OCI-LY1 (cell line): Measurements from ENCODE around the gene MTMR2.

Experiments
- CTCF ChIP-seq: fragments of 200-600 bp; sonication (generic), shearing (Covaris generic); IDR thresholded peaks from 2 replicates; pipeline ENCODE4 v1.5.1; 2017; ENCODE audit warnings: mild to moderate bottlenecking, antibody characterized with exemption, low read length, moderate library complexity, mixed read lengths
- EZH2 ChIP-seq: fragments of 200-600 bp; sonication (generic), shearing (Covaris generic); IDR thresholded peaks from 2 replicates; pipeline ENCODE4 v1.8.0; 2017; ENCODE audit warnings: borderline replicate concordance, mixed run types, mild to moderate bottlenecking, antibody characterized with exemption, low read length, moderate library complexity, mixed read lengths

- TF ChIP-seq CTCF (no peak), EZH2 (no peak)
These were observed 3.3 kb downstream of the MTMR2 start for GRCh38 chr11:95920460-95921105.
